K562 (cell line): Measurements from ENCODE around the gene GLOD4. TPM values are rescaled to one million over a fixed set of nuclear protein-coding genes. Genes with fewer than 3 reads are reported as not detected.

ENCODE experiments used
- ATAC-seq: fragments of 200-7000 bp; cut with Tn5 transposase; 3 replicates; pipeline ENCODE4 v1.9.1; 2020; ENCODE audit warnings: moderate library complexity
- BruUV-seq: library from RNA; stranded (reverse); fragments of 400-500 nt; replicated peaks from 2 replicates; lab custom pipeline; 2021; lab: Mats Ljungman, UMichigan
- CTCF ChIA-PET: fragments of 300-600 bp; formaldehyde crosslinking; extraction: SDS; loops from one replicate; lab custom pipeline; 2021; ENCODE audit warnings: low intra/inter-chr PET ratio; lab: Yijun Ruan, JAX
- POLR2A ChIA-PET: fragments of 300-600, 350-650 bp; sonication (Branson Sonifier 250); formaldehyde crosslinking; extraction: SDS; loops from one replicate; lab custom pipeline; 2021; ENCODE audit warnings: antibody characterized with exemption, inconsistent platforms; lab: Yijun Ruan, JAX
- DNase-seq, 4 experiments: peaks; one replicate each; pipeline versions ENCODE4 v3.0.0 to v3.0.0-alpha.2; 2011 to 2018; ENCODE audit warnings: low spot score in 3 of 4, mixed read lengths in 3 of 4; ENCODE audit errors: extremely low read depth in 1 of 4
- FAIRE-seq: peaks from 2 replicates; lab custom pipeline; 2011; peaks lifted over from hg19 to GRCh38; lab: Jason Lieb, UNC
- H2AFZ ChIP-seq: 2 replicates; pipeline ENCODE4 v1.6.0; 2011; ENCODE audit warnings: low read depth, low read length, control low read depth, inconsistent platforms
- H3K27ac ChIP-seq: fragments of 200-600 bp; 3 replicates; pipeline ENCODE4 v1.8.0; 2011; ENCODE audit warnings: low read depth, mild to moderate bottlenecking, control low read depth, inconsistent platforms, low read length, moderate library complexity, mixed read lengths; ENCODE audit errors: extremely low read depth
- H3K27me3 ChIP-seq, 2 experiments: fragments of 300-600 bp in 1 of 2; 2 replicates in 1 of 2; 3 replicates in 1 of 2; pipeline versions ENCODE4 v1.6.0 to v1.8.0; 2011; ENCODE audit warnings: inconsistent platforms in 2 of 2, low read length in 2 of 2, mild to moderate bottlenecking in 1 of 2, mixed read lengths in 1 of 2, moderate library complexity in 1 of 2; ENCODE audit not compliant: control insufficient read depth in 2 of 2, insufficient read depth in 2 of 2
- H3K36me3 ChIP-seq: fragments of 300-600 bp; 3 replicates; pipeline ENCODE4 v1.8.0; 2011; ENCODE audit warnings: mild to moderate bottlenecking, low read length, inconsistent platforms; ENCODE audit not compliant: control insufficient read depth, insufficient read depth
- H3K4me1 ChIP-seq, 2 experiments: fragments of 200-600 bp in 1 of 2; replicated peaks in 1 of 2; 2 replicates in 1 of 2; 3 replicates in 1 of 2; pipeline versions ENCODE4 v1.5.1 to v1.8.0; 2011; ENCODE audit warnings: inconsistent platforms in 2 of 2, low read length in 2 of 2, mild to moderate bottlenecking in 1 of 2, mixed read lengths in 1 of 2, moderate library complexity in 1 of 2; ENCODE audit not compliant: control insufficient read depth in 2 of 2, insufficient read depth in 2 of 2
- H3K4me2 ChIP-seq: 2 replicates; pipeline ENCODE4 v1.6.1; 2011; ENCODE audit warnings: low read length, control low read depth, inconsistent platforms, mixed read lengths; ENCODE audit not compliant: insufficient read depth
- H3K4me3 ChIP-seq: fragments of 200-600 bp; sonication (generic), shearing (Covaris generic); 2 replicates; pipeline ENCODE4 v1.5.1; 2016; ENCODE audit warnings: control low read depth, inconsistent platforms
- H3K79me2 ChIP-seq: fragments of 200-600 bp; 3 replicates; pipeline ENCODE4 v1.8.0; 2011; ENCODE audit warnings: low read length, inconsistent platforms; ENCODE audit not compliant: control insufficient read depth, insufficient read depth
- H3K9ac ChIP-seq, 2 experiments: 2 replicates each; pipeline versions ENCODE4 v1.6.0 to v1.6.1; 2011; ENCODE audit warnings: low read depth in 2 of 2, low read length in 2 of 2, control low read depth in 1 of 2, inconsistent platforms in 1 of 2, mild to moderate bottlenecking in 1 of 2, mixed read lengths in 1 of 2; ENCODE audit not compliant: insufficient read depth in 1 of 2
- H3K9me1 ChIP-seq: one replicate; pipeline ENCODE4 v1.6.0; 2011; ENCODE audit warnings: inconsistent platforms, mild to moderate bottlenecking, low read length, moderate library complexity; ENCODE audit not compliant: control insufficient read depth, insufficient read depth
- H3K9me3 ChIP-seq: replicated peaks from 2 replicates; pipeline ENCODE4 v1.5.1; 2011; ENCODE audit warnings: low read depth, low read length, inconsistent platforms; ENCODE audit not compliant: control insufficient read depth, insufficient read depth
- H4K20me1 ChIP-seq: replicated peaks from 2 replicates; pipeline ENCODE4 v1.6.1; 2011; ENCODE audit warnings: low read length, inconsistent platforms, mixed read lengths; ENCODE audit not compliant: control insufficient read depth, insufficient read depth
- CHD1 ChIP-seq: fragments of 200-600 bp; sonication (generic); IDR thresholded peaks from one replicate; pipeline ENCODE4 v1.6.1; 2012; ENCODE audit warnings: mild to moderate bottlenecking, moderate library complexity, low read length, inconsistent platforms
- ETS2 ChIP-seq: IDR thresholded peaks from 2 replicates; pipeline ENCODE4 v1.6.1; 2016; ENCODE audit warnings: borderline replicate concordance, missing genetic modification characterization, mild to moderate bottlenecking, moderate library complexity, missing compliant biosample characterization; ENCODE audit not compliant: poor library complexity, severe bottlenecking
- FOXP1 ChIP-seq: sonication (generic); formaldehyde crosslinking; IDR thresholded peaks from 2 replicates; pipeline ENCODE4 v1.8.0; 2022; ENCODE audit warnings: mild to moderate bottlenecking, missing genetic modification reagents
- GATA2 ChIP-seq: sonication (generic); formaldehyde crosslinking; IDR thresholded peaks from 2 replicates; pipeline ENCODE4 v1.4.0; 2020; ENCODE audit warnings: mild to moderate bottlenecking, missing genetic modification reagents
- GATAD2A ChIP-seq: fragments of 450-650 bp; IDR thresholded peaks from 2 replicates; pipeline ENCODE4 v1.6.1; 2017
- MBD1 ChIP-seq: fragments of 250-450 bp; sonication (Bioruptor Pico); IDR thresholded peaks from 2 replicates; pipeline ENCODE4 v1.8.0; 2022; ENCODE audit warnings: inconsistent platforms
- MLX ChIP-seq, 2 experiments: fragments of 450-650 bp in 1 of 2; sonication (generic) in 1 of 2; formaldehyde crosslinking; conservative IDR thresholded peaks; 2 replicates each; pipeline versions ENCODE4 v1.4.0 to v1.8.1; 2020 to 2022; ENCODE audit warnings: mild to moderate bottlenecking in 1 of 2, missing genetic modification reagents in 1 of 2
- NCOR1 ChIP-seq: fragments of 450-650 bp; IDR thresholded peaks from 2 replicates; pipeline ENCODE4 v1.6.1; 2016; ENCODE audit warnings: mild to moderate bottlenecking, moderate library complexity
- RBM14 ChIP-seq: fragments of 200-400 bp; formaldehyde crosslinking; IDR thresholded peaks from 2 replicates; pipeline ENCODE4 v1.6.1; 2018; ENCODE audit warnings: low read depth, mild to moderate bottlenecking, low read length, moderate library complexity, borderline replicate concordance; ENCODE audit not compliant: insufficient read depth
- STAT5A ChIP-seq: IDR thresholded peaks from 2 replicates; pipeline ENCODE4 v1.6.1; 2012; ENCODE audit warnings: low read length, inconsistent platforms, borderline replicate concordance
- THAP12 ChIP-seq: fragments of 250-450 bp; sonication (Bioruptor Pico); IDR thresholded peaks from 2 replicates; pipeline ENCODE4 v1.9.0; 2021; ENCODE audit warnings: mild to moderate bottlenecking, inconsistent platforms
- ZNF224 ChIP-seq: sonication (generic); formaldehyde crosslinking; IDR thresholded peaks from 2 replicates; pipeline ENCODE4 v1.8.0; 2022; ENCODE audit warnings: mild to moderate bottlenecking, missing genetic modification reagents
- ZNF717 ChIP-seq: fragments of 250-450 bp; sonication (Bioruptor Pico); IDR thresholded peaks from 2 replicates; pipeline ENCODE4 v1.5.0; 2021
- WGBS: fragments of 100-300 bp; shearing (Covaris generic); methylation state at CpG from one replicate; pipeline ENCODE4 v1.1.6; 2016; ENCODE audit warnings: low coverage, mixed read lengths; ENCODE audit not compliant: insufficient coverage; ENCODE audit errors: missing lambda C conversion rate; 5-methylcytosine and 5-hydroxymethylcytosine counted together
- in situ Hi-C: fragments of 300-500 bp; cut with MboI; formaldehyde crosslinking; loops from 4 replicates; pipeline ENCODE4 v1.15.0; 2018; ENCODE audit warnings: inconsistent platforms, mixed read lengths
- intact Hi-C: fragments of 100-400 bp; cut with micrococcal nuclease; formaldehyde crosslinking; loops from 2 replicates; pipeline ENCODE4 v1.14.2; 2022
- polyA plus RNA-seq, 8 experiments: library from polyadenylated mRNA; depleted of rRNA in 4 of 8; stranded (reverse) in 5 of 8; unstranded in 3 of 8; fragments of >200 nt; fragmentation: Nextera tagmentation in 2 of 8; fragmentation: Illumina TruSeq in 1 of 8; extraction: Ambion mirVana in 2 of 8; extraction: Trizol in 1 of 8; gene quantifications; 2 replicates each; pipeline versions ENCODE4 v1.2.1 to v1.2.3, GENCODE V29; 2011 to 2014; ENCODE audit warnings: inconsistent platforms in 1 of 8, missing spikeins in 1 of 8
- total RNA-seq, 7 experiments: library from RNA; depleted of rRNA in 6 of 7; stranded (reverse); fragments of >200 nt in 6 of 7; fragmentation: Illumina TruSeq in 2 of 7; extraction: Trizol in 2 of 7; gene quantifications; 2 replicates each; pipeline versions ENCODE4 v1.2.1 to v1.2.3, GENCODE V29; 2011 to 2021; ENCODE audit warnings: low replicate concordance in 1 of 7
- TF ChIP-seq, protein P1 (sequence below): sonication (generic); formaldehyde crosslinking; IDR thresholded peaks from 2 replicates; pipeline ENCODE4 v1.8.0; 2022; ENCODE audit warnings: missing genetic modification reagents, mild to moderate bottlenecking, borderline replicate concordance

The GLOD4 gene
- total and polyA plus RNA-seq, 9 of the 15 experiments (the other 6 are each of a cell fraction or from before 2014, with no cell fraction given) = 52.0 to 109 (median 64.9) TPM

- POLR2A ChIA-PET = no interaction called here
- FAIRE-seq (no peak), ATAC-seq (no peak), DNase-seq (no peak)
- peaks cover 11 to 33% of the 10 kb centered on the region in 2 experiments; a peak in 4 of 5 replicates for H3K27me3 ChIP-seq
- no peaks in the 10 kb centered on the region for H4K20me1 ChIP-seq
- BruUV-seq = no TSS peak
- no peaks in the 10 kb centered on the region for H3K9me3 ChIP-seq
- no peak overlapping the region for H2AFZ ChIP-seq
- no peaks in the 10 kb centered on the region for H3K36me3 ChIP-seq
- WGBS = 0% methylated on average over 4 of the region's 7 CpGs
- in situ Hi-C loops = no loop called here
- intact Hi-C loops = no loop called here
- no peak overlapping the region for H3K4me2 ChIP-seq
- no peaks in the 10 kb centered on the region for H3K79me2 ChIP-seq
- no peaks in the 10 kb centered on the region for H3K4me1 ChIP-seq
- no peak overlapping the region for H3K9ac ChIP-seq
- H3K4me3 ChIP-seq = no peak overlapping the region
- CTCF ChIA-PET = no interaction called here
- no peaks in the 10 kb centered on the region for H3K9me1 ChIP-seq
- no peak overlapping the region for H3K27ac ChIP-seq
- TF ChIP-seq GATAD2A (no peak), MLX (CRISPR knock-in tag; conservative IDR thresholded peaks at IDR 0.05) (no peak), ZNF224 (CRISPR knock-in tag) (no peak), GATA2 (no peak), THAP12 (CRISPR knock-in tag) (no peak), MBD1 (CRISPR knock-in tag) (no peak), ETS2 (tag) (no peak), NCOR1 (no peak), ZNF717 (no peak), CHD1 (no peak), FOXP1 (no peak), RBM14 (no peak), STAT5A (no peak)
- TF ChIP-seq, protein P1, sequence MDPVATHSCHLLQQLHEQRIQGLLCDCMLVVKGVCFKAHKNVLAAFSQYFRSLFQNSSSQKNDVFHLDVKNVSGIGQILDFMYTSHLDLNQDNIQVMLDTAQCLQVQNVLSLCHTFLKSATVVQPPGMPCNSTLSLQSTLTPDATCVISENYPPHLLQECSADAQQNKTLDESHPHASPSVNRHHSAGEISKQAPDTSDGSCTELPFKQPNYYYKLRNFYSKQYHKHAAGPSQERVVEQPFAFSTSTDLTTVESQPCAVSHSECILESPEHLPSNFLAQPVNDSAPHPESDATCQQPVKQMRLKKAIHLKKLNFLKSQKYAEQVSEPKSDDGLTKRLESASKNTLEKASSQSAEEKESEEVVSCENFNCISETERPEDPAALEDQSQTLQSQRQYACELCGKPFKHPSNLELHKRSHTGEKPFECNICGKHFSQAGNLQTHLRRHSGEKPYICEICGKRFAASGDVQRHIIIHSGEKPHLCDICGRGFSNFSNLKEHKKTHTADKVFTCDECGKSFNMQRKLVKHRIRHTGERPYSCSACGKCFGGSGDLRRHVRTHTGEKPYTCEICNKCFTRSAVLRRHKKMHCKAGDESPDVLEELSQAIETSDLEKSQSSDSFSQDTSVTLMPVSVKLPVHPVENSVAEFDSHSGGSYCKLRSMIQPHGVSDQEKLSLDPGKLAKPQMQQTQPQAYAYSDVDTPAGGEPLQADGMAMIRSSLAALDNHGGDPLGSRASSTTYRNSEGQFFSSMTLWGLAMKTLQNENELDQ (CRISPR knock-in tag) = no peak
Measured at GRCh38 chr17:830950-831349, 48.9 kb upstream of the GLOD4 start.
